ENCODE data around the gene MAGEA12.
"Not testable (repeated sequence)": the region's sequence is repeated elsewhere in the genome, so short reads cannot be mapped to it uniquely, and the experiment has no call there.

The MAGEA12 gene, protein sequence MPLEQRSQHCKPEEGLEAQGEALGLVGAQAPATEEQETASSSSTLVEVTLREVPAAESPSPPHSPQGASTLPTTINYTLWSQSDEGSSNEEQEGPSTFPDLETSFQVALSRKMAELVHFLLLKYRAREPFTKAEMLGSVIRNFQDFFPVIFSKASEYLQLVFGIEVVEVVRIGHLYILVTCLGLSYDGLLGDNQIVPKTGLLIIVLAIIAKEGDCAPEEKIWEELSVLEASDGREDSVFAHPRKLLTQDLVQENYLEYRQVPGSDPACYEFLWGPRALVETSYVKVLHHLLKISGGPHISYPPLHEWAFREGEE

DNA sequence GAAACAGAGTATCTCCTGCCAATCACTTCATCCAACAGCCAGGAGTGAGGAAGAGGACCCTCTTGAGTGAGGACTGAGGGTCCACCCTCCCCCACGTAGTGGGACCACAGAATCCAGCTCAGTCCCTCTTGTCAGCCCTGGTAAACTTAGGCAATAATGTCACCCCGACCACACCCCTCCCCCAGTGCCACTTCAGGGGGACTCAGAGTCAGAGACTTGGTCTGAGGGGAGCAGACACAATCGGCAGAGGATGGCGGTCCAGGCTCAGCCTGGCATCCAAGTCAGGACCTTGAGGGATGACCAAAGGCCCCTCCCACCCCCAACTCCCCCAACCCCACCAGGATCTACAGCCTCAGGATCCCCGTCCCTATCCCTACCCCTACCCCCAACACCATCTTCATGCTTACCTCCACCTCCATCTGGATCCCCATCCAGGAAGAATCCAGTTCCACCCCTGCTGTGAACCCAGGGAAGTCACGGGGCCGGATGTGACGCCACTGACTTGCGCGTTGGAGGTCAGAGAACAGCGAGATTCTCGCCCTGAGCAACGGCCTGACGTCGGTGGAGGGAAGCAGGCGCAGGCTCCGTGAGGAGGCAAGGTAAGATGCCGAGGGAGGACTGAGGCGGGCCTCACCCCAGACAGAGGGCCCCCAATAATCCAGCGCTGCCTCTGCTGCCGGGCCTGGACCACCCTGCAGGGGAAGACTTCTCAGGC is at the start of gene MAGEA12, which contains the start of gene CSAG1:
TSS of gene MAGEA12 (plus strand) at position 497 of the 715 bp plus-strand sequence. CDS start 2,405 bp downstream, outside the sequence.
TSS of gene CSAG1 (minus strand) at position 461 of the 715 bp plus-strand sequence. CDS start 1,261 bp downstream, outside the sequence.
- DNase-seq (ENCODE audit: low spot score): no peak

DNA sequence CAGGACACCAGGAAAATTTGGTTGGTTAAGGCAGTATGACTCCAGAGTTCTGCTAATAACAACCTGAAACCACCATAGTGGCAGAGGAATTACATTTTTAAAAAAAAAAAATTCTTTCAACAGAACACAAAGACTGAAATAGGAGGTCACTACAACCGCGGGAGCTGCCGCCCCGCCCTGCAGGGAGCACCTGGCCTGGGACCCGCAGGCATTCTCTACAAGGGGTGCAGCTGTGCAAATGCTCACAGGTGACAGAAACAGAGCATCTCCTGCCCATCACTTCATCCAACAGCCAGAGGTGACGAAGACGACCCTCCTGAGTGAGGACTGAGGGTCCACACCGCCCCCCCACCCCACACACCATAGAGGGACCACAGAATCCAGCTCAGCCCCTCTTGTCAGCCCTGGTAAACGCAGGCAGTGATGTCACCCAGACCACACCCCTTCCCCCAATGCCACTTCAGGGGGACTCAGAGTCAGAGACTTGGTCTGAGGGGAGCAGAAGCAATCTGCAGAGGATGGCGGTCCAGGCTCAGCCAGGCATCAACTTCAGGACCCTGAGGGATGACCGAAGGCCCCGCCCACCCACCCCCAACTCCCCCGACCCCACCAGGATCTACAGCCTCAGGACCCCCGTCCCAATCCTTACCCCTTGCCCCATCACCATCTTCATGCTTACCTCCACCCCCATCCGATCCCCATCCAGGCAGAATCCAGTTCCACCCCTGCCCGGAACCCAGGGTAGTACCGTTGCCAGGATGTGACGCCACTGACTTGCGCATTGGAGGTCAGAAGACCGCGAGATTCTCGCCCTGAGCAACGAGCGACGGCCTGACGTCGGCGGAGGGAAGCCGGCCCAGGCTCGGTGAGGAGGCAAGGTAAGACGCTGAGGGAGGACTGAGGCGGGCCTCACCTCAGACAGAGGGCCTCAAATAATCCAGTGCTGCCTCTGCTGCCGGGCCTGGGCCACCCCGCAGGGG is 35.3 kb upstream of the MAGEA12 start, which contains the start of gene MAGEA3:
TSS of gene MAGEA3 (plus strand) at position 843 of the 980 bp plus-strand sequence. CDS start 2,039 bp downstream, outside the sequence.
- not testable (repeated sequence) for DNase-seq (ENCODE audit: low spot score)

DNA sequence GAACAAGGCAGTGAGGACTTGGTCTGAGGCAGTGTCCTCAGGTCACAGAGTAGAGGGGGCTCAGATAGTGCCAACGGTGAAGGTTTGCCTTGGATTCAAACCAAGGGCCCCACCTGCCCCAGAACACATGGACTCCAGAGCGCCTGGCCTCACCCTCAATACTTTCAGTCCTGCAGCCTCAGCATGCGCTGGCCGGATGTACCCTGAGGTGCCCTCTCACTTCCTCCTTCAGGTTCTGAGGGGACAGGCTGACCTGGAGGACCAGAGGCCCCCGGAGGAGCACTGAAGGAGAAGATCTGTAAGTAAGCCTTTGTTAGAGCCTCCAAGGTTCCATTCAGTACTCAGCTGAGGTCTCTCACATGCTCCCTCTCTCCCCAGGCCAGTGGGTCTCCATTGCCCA is 33.2 kb upstream of the MAGEA12 start:
- not testable (repeated sequence) for DNase-seq (ENCODE audit: low spot score)

DNA sequence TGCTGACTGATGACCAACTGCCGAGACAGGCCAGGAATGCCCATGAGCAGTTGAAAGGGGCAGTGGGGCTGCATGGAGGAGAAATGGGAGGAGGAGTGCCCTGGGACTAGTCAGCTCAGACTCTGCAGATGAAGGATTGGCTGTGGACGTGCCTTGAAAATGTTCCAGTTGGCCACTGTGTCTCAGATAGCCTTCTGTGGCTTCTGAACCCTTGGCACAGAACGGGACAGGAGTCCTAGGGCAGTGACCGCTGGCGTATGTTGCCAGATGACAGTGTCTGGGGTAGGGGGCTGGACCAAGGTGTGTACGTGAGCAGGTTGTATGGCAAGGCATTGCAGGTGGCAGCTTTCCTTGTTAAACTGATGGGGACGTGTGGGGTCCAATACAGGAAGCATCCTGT is 27.1 kb upstream of the MAGEA12 start:
- not testable (repeated sequence) for DNase-seq (ENCODE audit: low spot score)

- DNase-seq (ENCODE audit: low spot score): not testable (repeated sequence)
Measured at GRCh38 chrX:152709173-152709572, 24.4 kb upstream of the MAGEA12 start, which contains the start of gene CSAG2. Gene CSAG2, minus strand, starts transcription at chrX:152709273. Its CDS starts 161 bp downstream, at chrX:152709112.

DNA sequence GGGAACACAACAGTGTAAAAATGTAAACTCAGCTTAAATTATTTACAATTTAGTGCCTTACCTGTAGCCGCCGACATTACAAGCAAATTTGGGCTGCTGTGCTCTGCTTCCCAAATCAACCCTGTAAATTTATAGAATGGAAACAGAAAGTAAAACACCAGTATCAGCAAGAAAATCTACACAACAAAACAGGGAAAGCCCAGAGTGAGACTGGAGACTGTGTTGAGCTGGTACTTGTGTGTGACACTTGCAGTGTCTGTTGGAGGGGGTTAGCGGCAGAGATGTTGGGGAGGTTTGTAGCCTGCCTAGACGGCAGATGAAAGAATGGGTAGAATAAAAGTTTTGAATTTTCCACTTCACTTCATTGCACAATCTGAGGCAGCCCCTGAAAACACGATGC is 20.4 kb upstream of the MAGEA12 start:
- DNase-seq (ENCODE audit: low spot score): not testable (repeated sequence)

DNA sequence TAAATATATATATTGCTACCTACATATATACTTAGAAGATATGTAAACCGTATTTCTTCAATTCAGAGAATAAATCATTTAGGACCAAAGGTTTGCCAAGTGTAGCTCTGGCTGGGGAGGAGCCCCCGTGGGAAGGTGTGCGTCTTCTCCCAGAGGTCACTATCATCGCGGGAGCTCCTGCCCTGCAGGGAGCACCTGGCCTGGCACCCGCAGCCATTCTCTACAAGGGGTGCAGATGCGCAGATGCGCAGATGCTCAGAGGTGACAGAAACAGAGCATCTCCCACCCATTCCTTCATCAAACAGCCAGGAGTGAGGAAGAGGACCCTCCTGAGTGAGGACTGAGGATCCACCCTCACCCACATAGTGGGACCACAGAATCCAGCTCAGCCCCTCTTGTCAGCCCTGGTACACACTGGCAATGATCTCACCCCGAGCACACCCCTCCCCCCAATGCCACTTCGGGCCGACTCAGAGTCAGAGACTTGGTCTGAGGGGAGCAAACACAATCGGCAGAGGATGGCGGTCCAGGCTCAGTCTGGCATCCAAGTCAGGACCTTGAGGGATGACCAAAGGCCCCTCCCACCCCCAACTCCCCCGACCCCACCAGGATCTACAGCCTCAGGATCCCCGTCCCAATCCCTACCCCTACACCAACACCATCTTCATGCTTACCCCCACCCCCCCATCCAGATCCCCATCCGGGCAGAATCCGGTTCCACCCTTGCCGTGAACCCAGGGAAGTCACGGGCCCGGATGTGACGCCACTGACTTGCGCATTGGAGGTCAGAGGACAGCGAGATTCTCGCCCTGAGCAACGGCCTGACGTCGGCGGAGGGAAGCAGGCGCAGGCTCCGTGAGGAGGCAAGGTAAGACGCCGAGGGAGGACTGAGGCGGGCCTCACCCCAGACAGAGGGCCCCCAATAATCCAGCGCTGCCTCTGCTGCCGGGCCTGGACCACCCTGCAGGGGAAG is 19.5 kb upstream of the MAGEA12 start, which contains the start of gene MAGEA2B:
TSS of gene MAGEA2B (plus strand) at position 814 of the 973 bp plus-strand sequence. CDS start 2,479 bp downstream, outside the sequence.
- not testable (repeated sequence) for DNase-seq (ENCODE audit: low spot score)

- DNase-seq (ENCODE audit: low spot score): no peak
Measured at GRCh38 chrX:152725409-152725808, 8.1 kb upstream of the MAGEA12 start.

GRCh38 chrX:152734143-152734858 is 744 bp downstream of the MAGEA12 start:
- DNase-seq (ENCODE audit: low spot score): not testable (repeated sequence)

GRCh38 chrX:152735101-152735500 is 1.5 kb downstream of the MAGEA12 start:
- DNase-seq (ENCODE audit: low spot score): no peak

DNA sequence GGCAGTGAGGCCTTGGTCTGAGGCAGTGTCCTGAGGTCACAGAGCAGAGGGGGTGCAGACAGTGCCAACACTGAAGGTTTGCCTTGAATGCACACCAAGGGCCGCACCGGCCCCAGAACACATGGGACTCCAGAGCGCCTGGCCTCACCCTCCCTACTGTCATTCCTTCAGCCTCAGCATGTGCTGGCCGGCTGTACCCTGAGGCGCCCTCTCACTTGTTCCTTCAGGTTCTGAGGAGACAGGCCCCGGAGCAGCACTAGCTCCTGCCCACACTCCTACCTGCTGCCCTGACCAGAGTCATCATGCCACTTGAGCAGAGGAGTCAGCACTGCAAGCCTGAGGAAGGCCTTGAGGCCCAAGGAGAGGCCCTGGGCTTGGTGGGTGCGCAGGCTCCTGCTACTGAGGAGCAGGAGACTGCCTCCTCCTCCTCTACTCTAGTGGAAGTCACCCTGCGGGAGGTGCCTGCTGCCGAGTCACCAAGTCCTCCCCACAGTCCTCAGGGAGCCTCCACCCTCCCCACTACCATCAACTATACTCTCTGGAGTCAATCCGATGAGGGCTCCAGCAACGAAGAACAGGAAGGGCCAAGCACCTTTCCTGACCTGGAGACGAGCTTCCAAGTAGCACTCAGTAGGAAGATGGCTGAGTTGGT is 2.4 kb downstream of the MAGEA12 start:
- no peak for DNase-seq (ENCODE audit: low spot score)

DNA sequence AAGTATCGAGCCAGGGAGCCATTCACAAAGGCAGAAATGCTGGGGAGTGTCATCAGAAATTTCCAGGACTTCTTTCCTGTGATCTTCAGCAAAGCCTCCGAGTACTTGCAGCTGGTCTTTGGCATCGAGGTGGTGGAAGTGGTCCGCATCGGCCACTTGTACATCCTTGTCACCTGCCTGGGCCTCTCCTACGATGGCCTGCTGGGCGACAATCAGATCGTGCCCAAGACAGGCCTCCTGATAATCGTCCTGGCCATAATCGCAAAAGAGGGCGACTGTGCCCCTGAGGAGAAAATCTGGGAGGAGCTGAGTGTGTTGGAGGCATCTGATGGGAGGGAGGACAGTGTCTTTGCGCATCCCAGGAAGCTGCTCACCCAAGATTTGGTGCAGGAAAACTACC is 3.0 kb downstream of the MAGEA12 start:
- DNase-seq (ENCODE audit: low spot score): not testable (repeated sequence)

GRCh38 chrX:152738560-152738959 is 5.0 kb downstream of the MAGEA12 start:
- no peak for DNase-seq (ENCODE audit: low spot score)

- DNase-seq (ENCODE audit: low spot score): not testable (repeated sequence)
Measured at GRCh38 chrX:152753686-152754650, 20.4 kb downstream of the MAGEA12 start, which contains the start of gene MAGEA2. Gene MAGEA2, minus strand, starts transcription at chrX:152753842. Its CDS starts 2,479 bp downstream, at chrX:152751363.

- not testable (repeated sequence) for DNase-seq (ENCODE audit: low spot score)
Measured at GRCh38 chrX:152754871-152755270, 21.3 kb downstream of the MAGEA12 start.

- not testable (repeated sequence) for DNase-seq (ENCODE audit: low spot score)
Measured at GRCh38 chrX:152758918-152759317, 25.4 kb downstream of the MAGEA12 start, which contains the start of gene CSAG3. Gene CSAG3, plus strand, starts transcription at chrX:152759218.

DNA sequence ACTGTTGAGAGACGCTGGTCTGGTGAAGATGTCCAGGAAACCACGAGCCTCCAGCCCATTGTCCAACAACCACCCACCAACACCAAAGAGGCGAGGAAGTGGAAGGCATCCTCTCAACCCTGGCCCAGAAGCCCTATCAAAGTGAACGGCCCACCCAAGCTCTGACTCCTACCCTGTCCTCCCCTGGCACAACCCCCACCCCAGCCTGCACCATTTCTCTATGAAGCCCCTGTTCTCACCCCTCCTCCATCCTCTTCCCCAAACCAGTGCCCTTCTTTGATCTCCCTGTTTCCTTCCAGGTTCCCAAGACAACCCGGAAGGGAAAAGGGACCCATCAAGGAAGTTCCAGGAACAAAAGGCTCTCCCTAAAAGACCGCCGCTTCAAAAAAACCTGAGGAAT is 26.0 kb downstream of the MAGEA12 start:
- not testable (repeated sequence) for DNase-seq (ENCODE audit: low spot score)

Data from CD4-positive, alpha-beta T cell treated with Interleukin-15 for 4 hours (primary cell).